PC-9 (cell line): Measurements from ENCODE around the gene GNG10. TPM values are rescaled to one million over a fixed set of nuclear protein-coding genes. Genes with fewer than 3 reads are reported as not detected.

Source experiments
- BruUV-seq: library from RNA; stranded (reverse); fragments of 400-500 nt; replicated peaks from 2 replicates; lab custom pipeline; 2021; lab: Mats Ljungman, UMichigan
- CTCF ChIA-PET: fragments of 300-600 bp; sonication (Branson Sonifier 250); formaldehyde crosslinking; loops from one replicate; lab custom pipeline; 2022; ENCODE audit warnings: antibody characterized with exemption; lab: Charles Lee
- POLR2A ChIA-PET: fragments of 300-600 bp; sonication (Branson Sonifier 250); formaldehyde crosslinking; loops from one replicate; lab custom pipeline; 2022; ENCODE audit warnings: antibody characterized with exemption; ENCODE audit not compliant: unreplicated experiment; lab: Charles Lee
- DNase-seq, 2 experiments: peaks; one replicate each; pipeline versions ENCODE4 v3.0.0 to v3.0.0-alpha.2; 2015 to 2022; ENCODE audit warnings: mixed read lengths in 1 of 2
- H2AFZ ChIP-seq: fragments of 200-600 bp; sonication (generic); 2 replicates; pipeline ENCODE4 v1.8.1; 2017; ENCODE audit warnings: antibody characterized with exemption
- H3F3A ChIP-seq: fragments of 200-600 bp; sonication (generic); 2 replicates; pipeline ENCODE4 v1.8.1; 2017; ENCODE audit warnings: antibody characterized with exemption, mild to moderate bottlenecking, low read depth; ENCODE audit not compliant: insufficient read depth
- H3K27ac ChIP-seq: fragments of 200-600 bp; sonication (generic); 2 replicates; pipeline ENCODE4 v1.6.1; 2016; ENCODE audit warnings: mixed run types
- H3K27me3 ChIP-seq: fragments of 200-600 bp; sonication (generic); 2 replicates; pipeline ENCODE4 v1.6.1; 2016; ENCODE audit warnings: low read depth, mixed run types; ENCODE audit not compliant: insufficient read depth
- H3K36me3 ChIP-seq: fragments of 200-600 bp; sonication (generic); 2 replicates; pipeline ENCODE4 v1.6.1; 2016; ENCODE audit warnings: low read depth, mixed run types
- H3K4me1 ChIP-seq: fragments of 200-600 bp; sonication (generic); replicated peaks from 2 replicates; pipeline ENCODE4 v1.6.1; 2016; ENCODE audit warnings: mixed run types; ENCODE audit not compliant: insufficient read depth
- H3K4me2 ChIP-seq: fragments of 200-600 bp; sonication (generic); 2 replicates; pipeline ENCODE4 v1.6.1; 2017; ENCODE audit warnings: mixed run types
- H3K4me3 ChIP-seq: fragments of 200-600 bp; sonication (generic); 2 replicates; pipeline ENCODE4 v1.6.1; 2016; ENCODE audit warnings: mixed run types
- H3K79me2 ChIP-seq: fragments of 200-600 bp; sonication (generic); 2 replicates; pipeline ENCODE4 v1.6.1; 2017; ENCODE audit warnings: low read depth, mixed run types
- H3K9me2 ChIP-seq: fragments of 200-600 bp; sonication (generic); 2 replicates; pipeline ENCODE4 v1.8.1; 2017; ENCODE audit warnings: mild to moderate bottlenecking; ENCODE audit not compliant: insufficient read depth
- H3K9me3 ChIP-seq: fragments of 200-600 bp; sonication (generic); 2 replicates; pipeline ENCODE4 v1.8.1; 2016; ENCODE audit warnings: low read depth; ENCODE audit not compliant: insufficient read depth
- H4K20me1 ChIP-seq: fragments of 200-600 bp; sonication (generic); 2 replicates; pipeline ENCODE4 v1.8.1; 2017; ENCODE audit not compliant: insufficient read depth
- CTCF ChIP-seq: fragments of 200-600 bp; sonication (generic); conservative IDR thresholded peaks from 2 replicates; pipeline ENCODE4 v1.6.1; 2017; ENCODE audit warnings: mixed run types, antibody characterized with exemption, mild to moderate bottlenecking, moderate library complexity
- EZH2 ChIP-seq: fragments of 200-600 bp; sonication (generic); IDR thresholded peaks from 2 replicates; pipeline ENCODE4 v1.8.0; 2017; ENCODE audit warnings: antibody characterized with exemption, low read depth
- intact Hi-C: fragments of 100-400 bp; cut with micrococcal nuclease; formaldehyde crosslinking; loops from one replicate; pipeline ENCODE4 v1.10.0; 2022; ENCODE audit not compliant: unreplicated experiment
- total RNA-seq: library from RNA; stranded (reverse); gene quantifications from 2 replicates; pipeline ENCODE4 v1.2.3, GENCODE V29; 2021

GNG10 gene
- total RNA-seq, 1 experiment from 2014 or later, result 70.8 TPM

- Histone ChIP-seq H4K20me1 (no peaks in the 10 kb centered on the region; the same call in 1 of the 2 replicates), H3F3A (peaks cover 11% of the 10 kb centered on the region; the same call in 1 of the 2 replicates), H2AFZ (peak overlapping the region; percentile 83), H3K4me3 (peak overlapping the region; percentile 73), H3K36me3 (peaks cover 13% of the 10 kb centered on the region; the same call in 1 of the 2 replicates), H3K27ac (peak overlapping the region; percentile 48), H3K9me3 (no peaks in the 10 kb centered on the region), H3K9me2 (no peaks in the 10 kb centered on the region), H3K79me2 (peaks cover 31% of the 10 kb centered on the region), H3K4me1 (peaks cover 16% of the 10 kb centered on the region), H3K27me3 (no peaks in the 10 kb centered on the region), H3K4me2 (peak overlapping the region; percentile 94)
- TF ChIP-seq EZH2 (no peak), CTCF (no peak)
- intact Hi-C loops, result loop anchor here (2.0 to 5.0 kb wide), 4 partner anchors 39 to 410 kb away; partner anchors contain the start of genes ECPAS and UGCG
- BruUV-seq, result no TSS peak
- POLR2A ChIA-PET, result no interaction called here
- CTCF ChIA-PET, result no interaction called here
- DNase-seq, result peak; percentile 47 to 66
Observed at GRCh38 chr9:111661802-111662521, 557 bp downstream of the GNG10 start.

- no peaks in the 10 kb centered on the region for H3K9me2 ChIP-seq
- H2AFZ ChIP-seq, result peak overlapping the region; percentile 83
- H4K20me1 ChIP-seq, result no peaks in the 10 kb centered on the region; the same call in 1 of the 2 replicates
- TF ChIP-seq CTCF (no peak), EZH2 (no peak)
- H3K79me2 ChIP-seq, result peaks cover 31% of the 10 kb centered on the region
- peaks cover 11% of the 10 kb centered on the region; the same call in 1 of the 2 replicates for H3F3A ChIP-seq
- intact Hi-C loops, result loop anchor here (1.0 to 5.0 kb wide), 6 partner anchors 31 to 410 kb away; partner anchors contain the start of genes DNAJC25, ECPAS, PTGR1 and UGCG
- peaks cover 13% of the 10 kb centered on the region; the same call in 1 of the 2 replicates for H3K36me3 ChIP-seq
- CTCF ChIA-PET, result interaction anchor here (0.9 kb wide), 1 partner anchor 52 kb away, joined by 7 read pairs; no protein-coding TSS in a partner anchor
- H3K4me1 ChIP-seq, result peaks cover 16% of the 10 kb centered on the region
- peak overlapping the region; percentile 48 for H3K27ac ChIP-seq
- peak overlapping the region; percentile 94 for H3K4me2 ChIP-seq
- peak overlapping the region; percentile 73 for H3K4me3 ChIP-seq
- H3K27me3 ChIP-seq, result no peaks in the 10 kb centered on the region
- no peak for DNase-seq
- BruUV-seq, result no TSS peak
- H3K9me3 ChIP-seq, result no peaks in the 10 kb centered on the region
- POLR2A ChIA-PET, result no interaction called here
Observed at GRCh38 chr9:111662576-111663300, 1.3 kb downstream of the GNG10 start.

- no peak overlapping the region for H2AFZ ChIP-seq
- peaks cover 31% of the 10 kb centered on the region for H3K79me2 ChIP-seq
- intact Hi-C loops, result loop anchor here (1.0 to 5.0 kb wide), 6 partner anchors 32 to 409 kb away; partner anchors contain the start of genes DNAJC25, ECPAS, PTGR1 and UGCG
- BruUV-seq, result no TSS peak
- CTCF ChIA-PET, result interaction anchor here (0.9 kb wide), 1 partner anchor 53 kb away, joined by 7 read pairs; no protein-coding TSS in a partner anchor
- H3K4me1 ChIP-seq, result peaks cover 16% of the 10 kb centered on the region
- H3K9me3 ChIP-seq, result no peaks in the 10 kb centered on the region
- no peaks in the 10 kb centered on the region; the same call in 1 of the 2 replicates for H4K20me1 ChIP-seq
- peak overlapping the region; percentile 94 for H3K4me2 ChIP-seq
- H3F3A ChIP-seq, result peaks cover 11% of the 10 kb centered on the region; the same call in 1 of the 2 replicates
- no peaks in the 10 kb centered on the region for H3K27me3 ChIP-seq
- DNase-seq, result peak; percentile 85 to 94
- no peak for TF ChIP-seq CTCF
- no peak for TF ChIP-seq EZH2
- peak overlapping the region; percentile 48 for H3K27ac ChIP-seq
- H3K36me3 ChIP-seq, result peaks cover 13% of the 10 kb centered on the region; the same call in 1 of the 2 replicates
- no peaks in the 10 kb centered on the region for H3K9me2 ChIP-seq
- POLR2A ChIA-PET, result interaction anchor here (0.6 to 0.8 kb wide), 2 partner anchors 32 to 411 kb away, joined by 4 to 12 read pairs; partner anchors contain the start of gene DNAJC25
- H3K4me3 ChIP-seq, result peak overlapping the region; percentile 73; the same call in 1 of the 2 replicates
Observed at GRCh38 chr9:111663301-111663823, 2.0 kb downstream of the GNG10 start.
